K562 (cell line): Measurements from ENCODE around the gene ZNF865. TPM values are rescaled to one million over a fixed set of nuclear protein-coding genes. Genes with fewer than 3 reads are reported as not detected.
A peak's percentile ranks its signal among the peaks of the same experiment; 100 is the strongest.

Source experiments
- ARID3A ChIP-seq: IDR thresholded peaks from 2 replicates; pipeline ENCODE4 v1.6.1; 2012; ENCODE audit warnings: low read depth, low read length, improper control_type of control experiment, borderline replicate concordance
- CHD7 ChIP-seq: fragments of 200-600 bp; sonication (generic); IDR thresholded peaks from one replicate; pipeline ENCODE4 v1.6.1; 2012; ENCODE audit warnings: mild to moderate bottlenecking, low read depth, low read length, inconsistent platforms
- DDX20 ChIP-seq: fragments of 450-650 bp; IDR thresholded peaks from 2 replicates; pipeline ENCODE4 v1.6.1; 2016; ENCODE audit warnings: missing genetic modification characterization, low read depth, mild to moderate bottlenecking, missing compliant biosample characterization, moderate library complexity
- GABPB2 ChIP-seq: fragments of 250-450 bp; sonication (Bioruptor Pico); conservative IDR thresholded peaks from 2 replicates; pipeline ENCODE4 v1.5.1; 2021; ENCODE audit warnings: mild to moderate bottlenecking
- HMGN3 ChIP-seq: IDR thresholded peaks from 2 replicates; pipeline ENCODE4 v1.6.1; 2011; ENCODE audit warnings: borderline replicate concordance, low read depth, mild to moderate bottlenecking, mixed read lengths, low read length; ENCODE audit not compliant: insufficient read length; ENCODE audit errors: extremely low read depth
- MTF1 ChIP-seq: fragments of 250-450 bp; sonication (Bioruptor Pico); IDR thresholded peaks from 2 replicates; pipeline ENCODE4 v1.9.0; 2021; ENCODE audit warnings: moderate library complexity, mild to moderate bottlenecking, inconsistent platforms, borderline replicate concordance
- MXI1 ChIP-seq: IDR thresholded peaks from 2 replicates; pipeline ENCODE4 v1.6.1; 2011; ENCODE audit warnings: low read depth, mild to moderate bottlenecking, improper control_type of control experiment, low read length
- NFIX ChIP-seq: fragments of 250-450 bp; sonication (Bioruptor Pico); IDR thresholded peaks from 2 replicates; pipeline ENCODE4 v1.4.0; 2020; ENCODE audit warnings: low read depth, mild to moderate bottlenecking, moderate library complexity
- RBBP5 ChIP-seq: fragments of 200-600 bp; sonication (generic); IDR thresholded peaks from 2 replicates; pipeline ENCODE4 v1.6.1; 2012; ENCODE audit warnings: borderline replicate concordance, mild to moderate bottlenecking, low read length, control low read depth, inconsistent platforms; ENCODE audit not compliant: insufficient read depth, poor library complexity, severe bottlenecking
- SNRNP70 ChIP-seq: fragments of 200-400 bp; formaldehyde crosslinking; optimal IDR thresholded peaks from 2 replicates; pipeline ENCODE3; 2017; ENCODE audit warnings: low read depth, low read length
- ZNF280B ChIP-seq: fragments of 250-450 bp; sonication (Bioruptor Pico); IDR thresholded peaks from 2 replicates; pipeline ENCODE4 v1.5.1; 2021; ENCODE audit warnings: mild to moderate bottlenecking
- polyA plus RNA-seq, 8 experiments: library from polyadenylated mRNA; depleted of rRNA in 4 of 8; stranded (reverse) in 5 of 8; unstranded in 3 of 8; fragments of >200 nt; fragmentation: Nextera tagmentation in 2 of 8; fragmentation: Illumina TruSeq in 1 of 8; extraction: Ambion mirVana in 2 of 8; extraction: Trizol in 1 of 8; gene quantifications; 2 replicates each; pipeline versions ENCODE4 v1.2.1 to v1.2.3, GENCODE V29; 2011 to 2014; ENCODE audit warnings: inconsistent platforms in 1 of 8, missing spikeins in 1 of 8
- total RNA-seq, 7 experiments: library from RNA; depleted of rRNA in 6 of 7; stranded (reverse); fragments of >200 nt in 6 of 7; fragmentation: Illumina TruSeq in 2 of 7; extraction: Trizol in 2 of 7; gene quantifications; 2 replicates each; pipeline versions ENCODE4 v1.2.1 to v1.2.3, GENCODE V29; 2011 to 2021; ENCODE audit warnings: low replicate concordance in 1 of 7

Gene ZNF865
- total and polyA plus RNA-seq, 9 of the 15 experiments (the other 6 are each of a cell fraction or from before 2014, with no cell fraction given): 0.40 to 18.8 (median 1.6) TPM; not detected in 2

- no peak for TF ChIP-seq CHD7
- peak; percentile 36 for TF ChIP-seq RBBP5
- TF ChIP-seq DDX20 (tag): no peak
- TF ChIP-seq HMGN3: peak; percentile 53
- no peak for TF ChIP-seq ARID3A
- TF ChIP-seq ZNF280B (CRISPR knock-in tag): no peak
- TF ChIP-seq MXI1: no peak
- TF ChIP-seq GABPB2: no peak
- no peak for TF ChIP-seq SNRNP70
- TF ChIP-seq NFIX (CRISPR knock-in tag): no peak
- no peak for TF ChIP-seq MTF1 (CRISPR knock-in tag)
Observed at GRCh38 chr19:55647732-55648584, 42.5 kb downstream of the ZNF865 start, which contains the start of gene CCDC106 (continued).
